Measurements from ENCODE around the gene VLDLR.
A peak's percentile ranks its signal among the peaks of the same experiment; 100 is the strongest.

VLDLR gene

DNA sequence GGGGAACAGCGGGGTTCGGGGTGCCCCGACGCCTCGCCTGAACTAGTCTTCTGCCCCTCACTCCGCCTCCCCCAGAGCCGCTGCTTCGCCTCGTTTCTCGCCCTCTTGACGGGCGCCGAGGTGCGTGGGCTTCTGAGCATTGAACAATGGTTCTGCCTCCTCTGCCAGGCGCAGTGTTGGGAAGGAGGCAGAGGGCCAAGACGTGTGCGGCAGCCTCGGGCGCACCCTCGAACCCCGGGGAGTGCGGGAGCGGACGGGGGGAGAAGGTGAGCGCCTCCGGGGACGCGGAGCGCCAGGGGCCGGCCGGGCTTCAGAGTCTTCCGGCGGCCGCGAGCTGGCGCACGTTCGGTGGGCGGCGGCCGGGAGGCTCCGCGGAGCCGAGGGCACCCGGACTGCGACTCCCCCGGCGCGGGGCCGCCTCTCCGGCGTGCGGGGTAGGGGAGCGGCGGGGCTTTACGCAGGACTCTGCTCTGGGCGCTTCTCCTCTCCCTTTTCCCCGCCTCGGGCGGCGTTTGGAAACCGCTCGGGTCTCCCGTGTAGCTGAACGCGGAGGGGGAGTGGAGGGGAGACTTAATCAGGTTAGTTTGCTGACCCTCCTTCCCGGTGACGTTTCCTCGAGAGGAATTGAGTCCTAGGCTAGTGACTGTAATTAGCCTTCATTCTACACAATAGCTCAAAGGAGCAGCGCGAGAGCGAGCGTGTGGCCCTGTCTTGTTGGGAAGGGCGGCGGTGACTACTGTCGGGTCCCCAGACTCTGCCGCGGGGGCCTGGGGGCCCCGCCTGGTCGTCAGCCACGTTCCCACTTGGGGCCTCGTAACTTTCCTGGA, 1.1 kb downstream of the VLDLR start:
- DNase-seq: peak; percentile 39

DNA sequence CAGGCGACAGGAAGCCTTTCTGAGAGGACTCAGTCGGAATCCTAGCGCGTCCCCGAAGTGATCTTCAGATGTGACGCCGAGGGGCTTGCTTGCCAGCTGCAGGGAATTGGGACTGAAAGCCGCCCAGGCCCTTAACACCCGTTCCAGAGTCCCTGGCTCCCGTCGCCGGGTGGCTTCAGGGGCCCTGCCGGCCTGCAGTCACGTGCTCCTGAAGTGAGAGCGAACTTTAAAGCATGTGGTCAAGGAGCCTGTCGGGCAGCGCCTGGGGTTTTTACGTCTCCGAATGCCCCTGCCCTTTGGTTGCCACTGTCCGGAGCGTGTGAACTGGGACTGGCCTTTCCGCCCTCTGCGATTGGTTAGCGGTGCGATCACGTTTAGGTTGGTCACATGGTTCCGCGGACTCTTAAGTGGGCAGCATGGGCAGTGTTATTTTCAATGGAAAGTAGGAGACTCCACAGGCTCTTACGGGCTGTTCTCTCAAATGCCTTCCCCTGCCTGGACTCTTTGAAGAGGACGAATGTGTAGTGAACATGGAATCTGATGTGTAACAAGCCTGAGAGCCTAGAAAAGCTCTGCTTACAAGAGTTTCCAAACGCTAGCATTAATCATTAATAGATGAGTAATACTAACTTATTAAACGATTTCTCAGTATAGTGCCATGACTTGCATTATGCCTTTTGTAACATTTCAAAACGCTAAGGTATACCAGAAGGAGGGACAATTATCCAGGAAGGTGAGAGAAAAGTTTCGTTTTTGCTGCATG, 1.9 kb downstream of the VLDLR start:
- DNase-seq: peak; percentile 14

DNA sequence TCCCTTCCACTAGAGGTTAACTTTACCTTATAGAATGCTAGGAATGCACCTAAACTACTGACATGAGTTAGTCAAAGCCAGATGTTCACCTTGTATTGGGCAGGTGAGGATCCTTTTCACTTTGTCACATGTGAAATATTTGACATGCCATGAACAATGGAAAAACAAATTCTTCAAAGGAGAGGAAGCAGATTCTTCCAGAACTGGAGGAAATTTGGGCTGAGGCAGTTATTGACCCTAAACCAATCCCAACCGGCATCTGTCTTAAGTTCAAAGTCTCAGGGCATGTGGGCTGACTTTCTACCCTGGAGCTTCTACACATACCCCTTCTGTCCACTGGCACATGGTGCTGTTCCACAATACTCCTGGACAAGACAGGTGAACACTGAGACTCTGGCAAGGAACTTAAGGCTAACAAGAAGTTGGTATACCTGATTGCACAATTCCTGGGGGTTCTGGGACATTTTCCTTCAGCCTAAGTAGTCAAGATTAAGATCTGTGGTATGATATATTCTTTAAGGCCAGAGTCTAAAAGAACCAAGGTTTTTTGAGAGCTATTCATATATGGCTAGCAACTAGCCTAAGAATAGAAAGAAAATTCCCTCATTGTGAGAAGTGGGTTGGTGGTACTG, 2.6 kb downstream of the VLDLR start:
- DNase-seq: no peak

DNA sequence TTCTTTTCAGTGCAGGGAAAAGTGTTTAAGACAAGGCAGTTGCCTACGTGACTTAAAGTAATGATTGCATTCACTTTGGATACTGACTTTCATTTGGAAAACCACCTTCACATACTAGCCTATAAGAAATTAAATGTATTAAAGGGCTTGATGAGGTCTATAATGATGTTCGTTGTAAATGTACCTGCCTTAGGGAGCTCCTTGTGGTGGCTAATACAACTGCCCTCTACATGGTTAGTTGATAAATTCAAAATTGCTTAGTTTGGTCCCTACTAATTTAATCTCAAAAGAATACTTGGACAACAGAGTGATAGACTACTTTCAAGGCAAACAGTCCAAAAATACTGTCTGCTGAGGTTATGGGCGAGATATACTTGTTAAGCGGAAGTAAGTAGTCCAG, 3.8 kb downstream of the VLDLR start:
- DNase-seq: no peak

DNA sequence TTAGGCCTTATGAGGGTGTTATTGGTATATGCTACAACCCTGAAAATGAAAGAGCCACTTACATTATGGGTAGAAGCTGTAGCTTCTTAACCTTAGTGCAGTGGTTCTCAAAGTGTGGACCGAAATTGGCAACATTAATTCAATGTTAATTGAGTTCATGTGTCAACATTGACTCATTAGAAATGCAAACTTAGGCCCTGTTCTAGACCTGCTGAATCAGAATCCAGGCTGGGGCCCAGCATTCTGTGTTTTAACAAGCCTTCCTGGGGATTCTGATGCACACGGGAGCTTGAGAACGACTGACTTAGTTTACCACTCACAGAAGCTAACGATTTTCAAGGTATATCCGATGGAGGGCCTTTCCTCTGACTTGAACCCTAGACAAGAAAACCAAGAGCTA, 7.3 kb downstream of the VLDLR start:
- DNase-seq: no peak

DNA sequence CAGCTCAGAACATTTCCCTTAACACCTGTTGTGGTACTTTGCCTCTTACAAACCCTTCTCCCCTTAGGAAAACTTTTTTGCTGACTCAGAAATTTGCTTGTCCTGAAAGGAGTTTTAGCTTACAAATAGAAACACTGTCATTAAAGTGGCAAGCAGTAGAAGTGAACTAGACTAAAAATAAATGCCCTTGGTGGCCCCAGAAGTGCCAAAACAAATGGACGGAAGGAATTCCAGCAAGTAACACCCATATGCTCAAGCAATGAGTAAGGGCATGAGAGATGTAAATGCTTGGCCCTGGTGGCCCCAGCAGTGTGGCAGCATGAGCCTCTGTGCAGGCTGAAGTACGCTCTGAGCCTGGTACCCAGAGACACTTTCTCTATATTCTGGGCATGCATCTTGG, 8.6 kb downstream of the VLDLR start:
- no peak for DNase-seq

DNA sequence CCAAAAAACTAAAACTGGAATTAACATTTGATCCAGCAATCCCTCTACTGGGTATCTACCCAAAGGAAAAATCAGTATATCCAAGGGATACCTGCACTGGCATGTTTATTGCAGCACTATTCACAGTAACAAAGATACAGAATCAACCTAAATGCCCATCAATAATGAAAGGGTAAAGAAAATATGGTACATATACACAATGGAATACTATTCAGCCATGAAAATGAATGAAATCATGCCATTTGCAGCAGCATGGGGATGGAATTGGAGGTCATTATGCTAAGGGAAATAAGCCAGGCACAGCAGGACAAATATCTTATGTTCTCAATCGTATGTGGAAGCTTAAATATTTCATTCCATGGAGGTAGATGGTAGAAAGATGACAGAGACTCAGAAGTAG, 9.7 kb downstream of the VLDLR start:
- no peak for DNase-seq

DNA sequence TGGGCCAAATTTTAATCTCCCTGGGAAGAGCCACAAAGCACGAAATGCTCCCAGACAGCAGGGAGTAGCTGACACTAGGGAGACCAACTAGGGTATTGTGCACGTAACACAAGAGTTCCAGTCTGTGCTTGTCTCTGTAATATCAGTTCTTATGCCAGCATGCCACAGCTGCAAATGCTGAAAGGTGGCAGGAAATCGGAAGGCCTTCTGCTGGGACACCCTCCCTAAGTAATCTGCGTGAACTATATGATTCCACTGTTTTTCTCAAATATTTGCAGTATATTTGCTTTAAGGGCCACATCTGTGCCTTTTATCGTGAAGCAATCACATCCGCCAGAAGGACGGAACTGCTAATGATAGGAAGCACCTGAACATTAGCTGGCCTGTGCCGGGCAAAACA, 12.6 kb downstream of the VLDLR start:
- DNase-seq: no peak

DNA sequence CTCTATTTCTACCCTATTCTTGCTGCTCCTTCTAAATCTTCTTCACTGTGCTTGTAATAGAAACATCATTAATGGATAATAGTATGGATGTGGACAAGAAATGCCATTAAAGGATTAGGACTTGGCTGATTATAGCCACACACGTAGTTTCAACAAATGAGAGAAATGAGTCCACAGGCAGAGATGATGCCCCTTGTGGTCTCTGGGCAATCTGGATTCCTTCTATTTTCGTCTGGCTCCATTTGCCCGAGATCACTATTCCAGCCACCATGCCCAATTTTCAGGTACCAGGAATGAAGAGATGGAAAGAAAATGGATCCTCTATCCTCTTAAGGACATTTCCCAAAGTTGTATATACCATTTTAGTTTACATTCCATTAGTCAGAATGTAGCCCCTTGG, 13.2 kb downstream of the VLDLR start:
- no peak for DNase-seq

DNA sequence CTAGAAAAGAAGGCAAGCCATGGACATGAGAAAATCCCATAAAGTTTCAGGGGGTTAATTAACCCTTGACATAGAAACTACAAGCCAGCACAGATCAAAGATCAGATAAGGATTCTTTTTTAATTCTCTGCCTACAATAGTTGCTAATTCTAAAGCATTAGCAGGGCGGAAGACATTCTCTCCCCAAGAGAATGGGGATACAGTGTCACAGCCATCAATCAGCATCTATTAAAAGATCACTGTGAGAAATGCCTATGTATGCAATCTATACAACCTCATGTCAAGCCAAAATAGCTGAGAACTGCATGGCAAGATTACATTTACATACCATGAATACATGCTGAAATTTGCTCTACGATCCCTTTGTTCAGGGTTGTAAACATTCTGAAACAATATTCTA, 14.3 kb downstream of the VLDLR start:
- no peak for DNase-seq

DNA sequence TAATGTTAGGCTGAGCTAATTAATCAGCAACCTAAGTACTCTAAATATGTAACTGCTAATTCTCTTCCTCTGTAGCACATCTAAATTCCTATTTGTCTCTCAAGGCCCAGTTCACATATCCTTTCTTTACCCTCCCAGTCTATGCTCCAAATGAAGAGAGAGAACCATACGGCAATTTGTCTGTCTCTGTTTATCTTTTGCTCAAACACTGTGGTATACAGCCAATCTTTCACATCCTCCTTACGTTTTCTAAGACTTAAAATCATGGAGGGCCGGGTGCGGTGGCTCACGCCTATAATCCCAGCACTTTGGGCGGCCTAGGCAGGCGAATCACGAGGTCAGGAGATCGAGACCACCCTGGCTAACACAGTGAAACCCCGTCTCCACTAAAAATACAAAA, 15.8 kb downstream of the VLDLR start:
- no peak for DNase-seq

DNA sequence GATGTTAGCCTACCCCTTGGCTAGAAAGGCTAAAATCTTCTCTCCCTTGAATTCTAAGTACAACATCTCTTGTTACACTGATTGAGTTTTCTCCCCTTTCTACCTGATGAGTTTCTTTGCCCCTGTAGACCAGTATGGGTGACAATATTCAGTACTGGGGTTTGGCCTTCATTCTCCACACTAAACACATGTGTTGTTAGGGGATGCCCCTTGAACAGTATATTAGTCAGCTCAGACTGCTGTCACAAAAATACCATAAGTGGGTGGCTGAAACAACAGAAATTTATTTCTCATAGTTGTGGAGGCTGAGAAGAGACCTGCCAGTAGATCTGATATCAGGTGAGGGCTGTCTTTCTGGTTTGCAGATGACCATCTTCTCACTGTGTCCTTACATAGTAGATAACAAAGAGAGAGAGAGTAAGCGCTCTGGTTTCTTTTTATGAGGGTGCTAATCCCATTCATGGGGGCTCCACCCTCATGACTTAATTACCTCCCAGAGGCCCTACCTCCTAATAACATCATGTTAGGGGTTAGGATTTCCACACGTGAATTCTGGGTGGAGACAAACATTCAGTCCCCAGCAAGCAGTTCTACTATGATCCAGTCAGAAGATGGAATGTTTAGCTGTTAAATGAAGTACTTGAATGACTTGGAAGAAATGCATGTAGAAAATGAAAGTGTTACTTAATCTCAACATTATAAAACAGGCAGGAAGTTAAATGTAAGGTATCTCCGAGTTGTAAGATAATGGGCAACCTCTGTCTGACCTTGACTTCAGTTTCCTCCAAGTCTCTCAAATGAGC, 17.5 kb downstream of the VLDLR start:
- no peak for DNase-seq

DNA sequence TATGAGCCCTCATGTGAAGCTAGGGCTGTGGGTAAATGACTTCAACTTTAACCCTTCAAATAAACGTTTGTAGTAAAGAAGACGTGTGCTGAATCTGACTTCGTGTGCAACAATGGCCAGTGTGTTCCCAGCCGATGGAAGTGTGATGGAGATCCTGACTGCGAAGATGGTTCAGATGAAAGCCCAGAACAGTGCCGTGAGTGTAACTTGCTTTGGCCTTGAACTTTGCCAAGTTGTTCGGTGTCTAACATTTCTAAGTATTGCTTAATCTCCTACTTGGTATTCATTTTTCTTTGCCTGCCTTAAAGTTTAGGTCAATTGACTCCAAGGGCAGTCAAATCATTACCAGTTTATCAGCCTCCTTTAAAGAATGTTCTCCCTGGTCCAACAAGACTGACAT, 18.2 kb downstream of the VLDLR start:
- DNase-seq: no peak

DNA sequence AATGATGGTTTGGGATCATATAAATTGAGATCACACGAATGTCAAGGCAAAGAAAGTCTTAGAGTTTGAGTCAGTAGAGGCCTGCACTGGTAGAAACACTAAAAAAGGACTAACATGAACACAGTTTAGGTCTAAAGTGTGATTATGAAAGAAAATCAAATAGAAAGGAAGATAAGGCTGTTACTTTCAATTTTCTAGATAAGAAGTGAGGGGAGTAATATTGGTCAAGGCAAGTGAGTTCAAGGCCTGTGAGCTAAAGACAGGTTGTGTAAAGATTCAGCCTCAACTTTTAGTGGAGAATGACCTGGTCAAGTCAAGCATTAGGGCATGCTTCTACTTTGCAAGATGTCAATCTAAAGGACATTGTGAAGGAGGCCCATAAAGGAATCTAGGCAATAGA, 19.0 kb downstream of the VLDLR start:
- DNase-seq: no peak

DNA sequence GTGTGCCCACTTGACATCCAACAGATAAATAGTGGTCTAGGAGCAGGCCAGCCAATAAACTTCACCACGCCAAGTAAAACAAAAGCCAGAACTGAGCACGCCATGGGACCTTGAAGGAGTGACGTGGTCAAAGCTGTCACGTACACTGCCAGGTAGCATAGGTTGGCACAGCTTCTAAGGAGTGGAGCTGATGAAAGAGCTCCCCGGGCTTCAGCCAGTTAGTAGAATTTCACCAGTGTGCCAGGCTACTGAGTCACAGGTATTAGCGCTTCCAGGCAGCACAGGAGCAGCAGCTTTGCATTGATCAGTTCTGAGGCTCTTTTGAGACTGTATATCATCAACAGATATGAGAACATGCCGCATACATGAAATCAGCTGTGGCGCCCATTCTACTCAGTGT, 19.4 kb downstream of the VLDLR start:
- no peak for DNase-seq

DNA sequence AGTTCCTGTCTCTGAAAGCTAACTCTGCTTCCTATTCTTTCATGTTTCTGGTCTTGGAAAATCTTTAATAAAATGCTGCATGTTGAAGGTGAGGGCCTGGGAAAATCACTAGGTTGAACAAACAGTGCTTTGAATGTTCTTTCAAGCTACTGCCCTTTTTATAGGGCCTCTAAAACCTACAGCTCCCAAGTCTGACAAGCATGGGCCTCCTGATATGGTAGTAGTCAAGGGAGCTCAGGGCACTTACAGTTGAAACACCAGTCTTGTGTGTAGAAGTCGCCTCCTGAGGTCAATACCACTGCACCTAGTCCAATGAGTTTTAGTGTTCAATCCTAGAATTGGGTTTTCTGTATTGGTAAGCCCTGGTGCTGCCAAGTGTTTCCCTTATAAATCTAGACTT, 20.5 kb downstream of the VLDLR start:
- no peak for DNase-seq

DNA sequence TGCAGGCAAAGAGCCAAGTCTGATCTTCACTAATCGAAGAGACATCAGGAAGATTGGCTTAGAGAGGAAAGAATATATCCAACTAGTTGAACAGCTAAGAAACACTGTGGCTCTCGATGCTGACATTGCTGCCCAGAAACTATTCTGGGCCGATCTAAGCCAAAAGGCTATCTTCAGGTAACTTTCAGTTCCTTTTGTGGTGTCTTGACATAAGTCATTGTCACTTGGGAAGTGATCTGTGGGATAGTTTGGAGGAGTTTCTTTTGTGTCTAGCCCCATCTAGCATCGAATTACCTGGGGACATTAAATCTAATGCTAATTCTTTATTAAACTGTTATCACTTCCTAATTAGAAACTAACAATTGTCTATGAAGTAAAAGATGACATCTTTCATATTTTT, 24.0 kb downstream of the VLDLR start:
- DNase-seq: no peak

DNA sequence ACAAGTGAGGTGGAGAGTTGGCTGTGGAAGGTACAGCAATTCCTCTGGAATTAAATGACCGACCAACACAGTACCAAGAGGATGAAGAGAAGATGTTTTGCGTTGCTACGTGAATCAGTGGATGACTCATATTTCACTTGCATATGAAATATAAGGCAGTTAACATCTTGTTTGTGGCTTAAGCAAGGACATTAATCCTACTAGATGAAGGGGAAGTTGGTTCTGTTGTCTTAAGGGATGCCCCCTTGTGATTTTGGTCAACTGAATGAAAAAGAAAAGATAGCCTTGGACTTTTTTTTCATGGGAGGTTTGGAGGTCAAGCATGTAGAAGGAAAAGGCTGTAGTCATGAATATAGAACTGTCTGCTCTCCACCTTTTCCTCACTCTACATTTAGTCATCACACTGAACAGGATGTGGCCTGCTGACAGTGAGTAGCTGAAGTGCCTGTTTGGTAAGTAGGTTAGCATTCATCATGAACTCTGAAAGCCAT, 33.9 kb downstream of the VLDLR start:
- no peak for DNase-seq

DNA sequence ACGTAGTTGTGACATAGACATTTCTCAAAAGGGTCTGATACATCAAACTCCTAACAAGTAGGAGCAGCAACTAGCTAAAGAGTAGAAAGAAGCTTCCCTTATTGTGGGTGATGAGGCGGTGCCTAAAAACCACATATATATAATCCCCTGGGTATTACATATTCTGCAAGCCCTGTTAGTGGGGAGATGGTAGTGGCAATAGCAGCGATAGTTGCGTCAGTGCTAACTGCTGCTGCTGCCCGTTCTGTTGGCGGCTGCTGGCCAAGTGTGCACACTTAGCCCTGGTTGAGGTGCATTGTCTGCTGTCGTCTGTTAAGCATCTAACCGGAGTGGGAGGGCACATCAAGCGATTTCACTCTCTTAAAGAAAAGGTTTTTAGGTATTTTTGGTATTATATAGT, 35.8 kb downstream of the VLDLR start:
- no peak for DNase-seq

DNA sequence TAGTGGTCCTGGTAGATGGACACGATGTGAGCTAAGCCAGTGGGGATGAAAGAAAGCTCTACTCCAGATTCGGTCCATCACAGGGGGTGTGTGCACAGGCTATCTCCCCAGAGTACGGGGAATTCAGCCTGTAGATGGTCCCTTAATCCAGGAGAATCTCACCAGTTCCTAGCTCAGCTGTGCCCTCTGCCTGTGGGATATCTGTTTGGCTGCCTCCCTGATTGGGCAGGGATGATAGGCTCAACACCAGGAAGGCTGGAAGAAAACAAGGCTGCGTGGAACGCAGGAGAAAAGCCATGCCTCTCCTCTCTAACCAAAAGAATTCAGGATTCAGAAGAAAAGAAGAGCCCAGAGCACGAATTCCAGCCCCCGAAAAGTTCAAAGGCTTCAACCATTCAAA, 40.9 kb downstream of the VLDLR start:
- DNase-seq: no peak

DNA sequence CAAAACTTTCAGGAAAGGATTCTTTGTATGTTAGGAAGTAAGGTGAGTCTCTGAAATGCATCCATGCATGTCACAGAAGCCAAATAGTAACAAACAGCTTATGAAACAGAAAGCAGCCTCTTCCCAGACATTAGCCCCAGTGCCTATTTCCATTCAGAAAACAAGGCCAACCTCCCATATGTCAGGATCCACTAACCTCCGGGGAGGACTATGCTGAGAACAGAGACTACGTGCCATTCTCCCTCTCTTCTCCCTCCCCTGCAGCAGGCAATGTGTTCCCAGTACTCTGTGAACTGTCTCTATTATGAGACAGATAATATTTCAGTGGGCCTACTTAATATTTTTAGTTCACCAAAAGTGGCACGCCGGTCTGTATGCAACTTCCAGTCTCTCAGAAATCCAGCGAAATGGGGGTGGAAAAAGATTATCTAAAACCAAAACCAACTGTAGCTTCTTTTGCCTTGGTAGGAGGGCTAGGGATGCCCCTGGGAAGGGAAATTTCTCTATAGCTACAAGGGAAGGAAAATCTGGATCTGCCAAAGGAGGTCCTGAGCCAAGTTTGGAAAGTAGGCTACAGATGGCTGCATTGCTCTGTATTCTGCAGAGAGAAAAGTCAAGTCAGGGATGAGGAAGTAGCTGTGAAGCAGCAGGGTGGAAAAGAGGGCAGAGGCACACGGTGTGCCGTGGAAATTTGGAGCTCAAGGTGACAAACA, 42.0 kb downstream of the VLDLR start:
- DNase-seq: no peak
